SIG-M5 treated with dmso at 0.1 percent for 504 hours (cell line): ENCODE results near the gene CDC42EP1.
A peak's percentile ranks its signal among the peaks of the same experiment; 100 is the strongest.
"Not testable (repeated sequence)": the region's sequence is repeated elsewhere in the genome, so short reads cannot be mapped to it uniquely, and the experiment has no call there.

Source experiments
- DNase-seq: peaks from one replicate; lab custom pipeline; 2025; ENCODE audit not compliant: unreplicated experiment; lab: John Stamatoyannopoulos, UW

CDC42EP1 gene

DNA sequence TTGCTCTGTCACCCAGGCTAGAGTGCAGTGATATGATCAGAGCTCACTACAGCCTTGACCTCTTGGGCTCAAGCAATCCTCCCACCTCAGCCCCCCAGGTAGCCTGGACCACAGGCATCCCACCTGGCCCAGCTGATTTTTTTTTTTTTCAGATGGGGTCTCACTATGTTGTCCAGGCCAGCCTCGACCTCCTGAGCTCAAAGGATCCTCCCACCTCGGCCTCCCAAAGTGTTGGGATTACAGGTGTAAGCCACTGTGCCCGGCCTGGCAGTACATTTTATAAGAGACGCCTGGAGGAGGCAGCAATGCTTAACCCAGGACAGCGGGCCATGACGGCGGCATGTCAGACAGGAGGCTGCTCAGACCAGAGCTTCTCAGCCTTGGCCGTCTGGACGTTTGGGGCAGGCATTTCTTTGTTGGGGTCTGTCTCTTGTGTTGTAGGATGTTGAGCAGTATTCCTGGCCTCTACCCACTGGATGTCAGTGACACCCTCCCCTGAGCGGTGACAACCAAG lies 15.3 kb downstream of the CDC42EP1 start:
- no peak for DNase-seq

DNA sequence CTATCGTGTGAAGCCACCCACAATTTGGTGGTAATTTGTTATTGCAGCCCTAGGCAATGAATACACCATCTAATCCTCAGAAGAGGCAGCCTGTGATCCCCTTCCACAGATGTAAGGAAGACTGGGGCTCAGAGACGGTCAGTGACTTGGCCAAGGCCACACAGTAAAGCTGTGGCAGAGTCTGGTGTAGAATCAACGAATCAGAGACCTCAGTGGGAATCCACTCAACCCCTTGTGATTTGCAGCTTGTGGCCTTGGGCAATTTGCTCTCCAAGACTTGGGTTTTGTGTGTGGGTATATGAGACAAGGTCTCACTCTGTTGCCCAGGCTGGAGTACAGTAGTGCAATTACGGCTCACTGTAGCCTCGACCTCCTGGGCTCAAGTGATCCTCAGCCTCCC lies 17.7 kb downstream of the CDC42EP1 start:
- DNase-seq, result no peak

GRCh38 chr22:37581504-37581903 lies 21.2 kb downstream of the CDC42EP1 start:
- DNase-seq, result no peak

GRCh38 chr22:37582526-37582925 lies 22.2 kb downstream of the CDC42EP1 start:
- DNase-seq, result no peak

GRCh38 chr22:37588546-37589215 lies 28.4 kb downstream of the CDC42EP1 start:
- no peak for DNase-seq

- DNase-seq, result no peak
Observed at GRCh38 chr22:37589636-37590035, 29.4 kb downstream of the CDC42EP1 start.

GRCh38 chr22:37591081-37591480 lies 30.8 kb downstream of the CDC42EP1 start:
- DNase-seq, result not testable (repeated sequence)

DNA sequence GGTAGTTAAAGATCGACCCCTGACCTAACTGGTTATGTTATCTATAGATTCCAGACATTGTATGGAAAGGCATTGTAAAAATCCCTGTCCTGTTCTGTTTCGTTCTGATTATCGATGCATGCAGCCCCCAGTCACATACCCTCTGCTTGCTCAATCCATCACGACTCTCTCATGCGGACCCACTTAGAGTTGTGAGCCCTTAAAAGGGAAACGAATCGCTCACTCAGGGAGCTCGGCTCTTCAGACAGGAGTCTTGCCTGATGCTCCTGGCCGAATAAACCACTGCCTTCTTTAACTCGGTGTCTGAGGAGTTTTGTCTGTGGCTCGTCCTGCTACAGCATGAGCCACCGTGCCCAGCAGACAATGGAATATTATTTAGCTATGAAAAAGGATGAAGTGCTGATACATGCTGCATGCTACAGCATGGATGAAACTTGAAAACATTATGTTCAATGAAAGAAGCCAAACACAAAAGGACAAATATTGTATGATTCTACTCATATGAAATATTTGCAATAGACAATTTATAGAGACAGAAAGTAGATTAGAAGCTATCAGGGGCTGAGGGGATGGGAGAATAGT lies 31.6 kb downstream of the CDC42EP1 start:
- DNase-seq, result no peak

- no peak for DNase-seq
Observed at GRCh38 chr22:37594237-37594636, 34.0 kb downstream of the CDC42EP1 start.

GRCh38 chr22:37599153-37599552 lies 38.9 kb downstream of the CDC42EP1 start:
- DNase-seq, result no peak

GRCh38 chr22:37601203-37601539 lies 40.9 kb downstream of the CDC42EP1 start:
- no peak for DNase-seq

- DNase-seq, result peak; percentile 66
Observed at GRCh38 chr22:37601540-37602442, 41.5 kb downstream of the CDC42EP1 start.

- DNase-seq, result not testable (repeated sequence)
Observed at GRCh38 chr22:37602546-37603277, 42.4 kb downstream of the CDC42EP1 start.

- DNase-seq, result no peak
Observed at GRCh38 chr22:37604074-37604473, 43.8 kb downstream of the CDC42EP1 start.

DNA sequence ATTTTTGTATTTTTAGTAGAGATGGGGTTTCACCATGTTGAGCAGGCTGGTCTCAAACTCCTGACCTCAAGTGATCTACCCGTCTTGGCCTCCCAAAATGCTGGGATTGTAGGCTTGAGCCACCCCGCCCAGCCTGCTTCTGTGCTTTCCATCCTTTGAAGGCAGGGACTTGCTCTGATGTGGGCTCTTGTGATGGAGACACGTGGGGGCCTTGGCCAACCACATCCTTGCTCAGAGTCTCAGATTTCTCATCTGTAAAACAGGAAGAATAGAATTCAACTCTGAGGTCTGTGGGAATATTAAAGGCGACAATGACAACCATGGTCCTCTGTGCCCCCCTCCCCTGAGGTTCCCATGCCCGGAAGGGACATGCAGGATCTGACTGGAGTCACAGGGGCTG lies 44.6 kb downstream of the CDC42EP1 start:
- no peak for DNase-seq

DNA sequence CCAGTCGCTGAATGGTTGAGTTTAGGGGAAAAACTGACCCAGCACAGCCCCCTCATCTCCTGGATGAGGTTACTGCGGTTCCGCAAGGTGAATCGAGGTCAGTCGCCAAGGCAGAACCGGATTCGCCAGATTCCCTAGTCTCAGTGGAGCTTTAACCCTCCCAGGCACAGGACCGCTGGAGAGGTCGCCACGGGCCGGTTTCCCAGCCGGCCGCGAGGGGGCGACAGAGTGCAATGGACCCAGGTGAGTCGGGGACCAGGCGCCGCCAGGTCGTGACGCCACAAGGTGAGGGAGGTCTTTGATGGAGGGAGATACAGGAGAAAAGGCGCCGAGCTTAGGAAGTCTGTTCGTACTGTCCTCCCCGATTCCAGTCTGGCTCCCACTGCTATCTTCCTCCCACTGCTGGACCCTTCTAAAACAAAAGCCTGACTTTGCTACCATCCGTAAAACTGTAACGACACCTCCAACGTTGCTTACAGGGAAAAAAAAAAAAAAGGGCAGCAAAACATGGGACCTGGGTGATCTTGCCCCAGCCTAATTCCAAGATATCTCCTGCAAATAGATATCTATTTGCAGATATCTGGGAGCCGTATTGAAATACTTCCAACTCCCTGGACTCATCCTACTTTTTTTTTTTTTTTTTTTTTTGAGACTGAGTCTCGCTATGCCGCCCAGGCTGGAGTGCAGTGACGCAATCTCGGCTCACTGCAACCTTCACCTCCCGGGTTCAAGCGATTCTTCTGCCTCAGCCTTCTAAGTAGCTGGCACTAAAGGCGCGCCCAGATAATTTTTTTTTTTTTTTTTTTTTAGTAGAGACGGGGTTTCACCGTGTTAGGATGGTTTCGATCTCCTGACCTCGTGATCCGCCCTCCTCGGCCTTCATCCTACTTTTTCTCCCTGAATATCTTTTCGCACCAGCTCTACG lies 47.0 kb downstream of the CDC42EP1 start:
- DNase-seq, result peak; percentile 65

- no peak for DNase-seq
Observed at GRCh38 chr22:37607935-37608476, 47.7 kb downstream of the CDC42EP1 start.

- DNase-seq, result peak; percentile 96
Observed at GRCh38 chr22:37608477-37609239, 48.4 kb downstream of the CDC42EP1 start, which contains the start of gene GGA1. TSS of gene GGA1 (plus strand) at chr22:37608834. CDS start at chr22:37608861, 27 bp downstream.
